K562 (cell line): ENCODE results near the gene SLC35E3. TPM values are rescaled to one million over a fixed set of nuclear protein-coding genes. Genes with fewer than 3 reads are reported as not detected.

ENCODE experiments used
- ATAC-seq: fragments of 200-7000 bp; cut with Tn5 transposase; 3 replicates; pipeline ENCODE4 v1.9.1; 2020; ENCODE audit warnings: moderate library complexity
- BruUV-seq: library from RNA; stranded (reverse); fragments of 400-500 nt; replicated peaks from 2 replicates; lab custom pipeline; 2021; lab: Mats Ljungman, UMichigan
- CTCF ChIA-PET: fragments of 300-600 bp; formaldehyde crosslinking; extraction: SDS; loops from one replicate; lab custom pipeline; 2021; ENCODE audit warnings: low intra/inter-chr PET ratio; lab: Yijun Ruan, JAX
- POLR2A ChIA-PET: fragments of 300-600, 350-650 bp; sonication (Branson Sonifier 250); formaldehyde crosslinking; extraction: SDS; loops from one replicate; lab custom pipeline; 2021; ENCODE audit warnings: antibody characterized with exemption, inconsistent platforms; lab: Yijun Ruan, JAX
- DNase-seq, 4 experiments: peaks; one replicate each; pipeline versions ENCODE4 v3.0.0 to v3.0.0-alpha.2; 2011 to 2018; ENCODE audit warnings: low spot score in 3 of 4, mixed read lengths in 3 of 4; ENCODE audit errors: extremely low read depth in 1 of 4
- FAIRE-seq: peaks from 2 replicates; lab custom pipeline; 2011; peaks lifted over from hg19 to GRCh38; lab: Jason Lieb, UNC
- H2AFZ ChIP-seq: 2 replicates; pipeline ENCODE4 v1.6.0; 2011; ENCODE audit warnings: low read depth, low read length, control low read depth, inconsistent platforms
- H3K27ac ChIP-seq: fragments of 200-600 bp; 3 replicates; pipeline ENCODE4 v1.8.0; 2011; ENCODE audit warnings: low read depth, mild to moderate bottlenecking, control low read depth, inconsistent platforms, low read length, moderate library complexity, mixed read lengths; ENCODE audit errors: extremely low read depth
- H3K27me3 ChIP-seq, 2 experiments: fragments of 300-600 bp in 1 of 2; 2 replicates in 1 of 2; 3 replicates in 1 of 2; pipeline versions ENCODE4 v1.6.0 to v1.8.0; 2011; ENCODE audit warnings: inconsistent platforms in 2 of 2, low read length in 2 of 2, mild to moderate bottlenecking in 1 of 2, mixed read lengths in 1 of 2, moderate library complexity in 1 of 2; ENCODE audit not compliant: control insufficient read depth in 2 of 2, insufficient read depth in 2 of 2
- H3K36me3 ChIP-seq: fragments of 300-600 bp; 3 replicates; pipeline ENCODE4 v1.8.0; 2011; ENCODE audit warnings: mild to moderate bottlenecking, low read length, inconsistent platforms; ENCODE audit not compliant: control insufficient read depth, insufficient read depth
- H3K4me1 ChIP-seq, 2 experiments: fragments of 200-600 bp in 1 of 2; replicated peaks in 1 of 2; 2 replicates in 1 of 2; 3 replicates in 1 of 2; pipeline versions ENCODE4 v1.5.1 to v1.8.0; 2011; ENCODE audit warnings: inconsistent platforms in 2 of 2, low read length in 2 of 2, mild to moderate bottlenecking in 1 of 2, mixed read lengths in 1 of 2, moderate library complexity in 1 of 2; ENCODE audit not compliant: control insufficient read depth in 2 of 2, insufficient read depth in 2 of 2
- H3K4me2 ChIP-seq: 2 replicates; pipeline ENCODE4 v1.6.1; 2011; ENCODE audit warnings: low read length, control low read depth, inconsistent platforms, mixed read lengths; ENCODE audit not compliant: insufficient read depth
- H3K4me3 ChIP-seq: fragments of 200-600 bp; sonication (generic), shearing (Covaris generic); 2 replicates; pipeline ENCODE4 v1.5.1; 2016; ENCODE audit warnings: control low read depth, inconsistent platforms
- H3K79me2 ChIP-seq: fragments of 200-600 bp; 3 replicates; pipeline ENCODE4 v1.8.0; 2011; ENCODE audit warnings: low read length, inconsistent platforms; ENCODE audit not compliant: control insufficient read depth, insufficient read depth
- H3K9ac ChIP-seq, 2 experiments: 2 replicates each; pipeline versions ENCODE4 v1.6.0 to v1.6.1; 2011; ENCODE audit warnings: low read depth in 2 of 2, low read length in 2 of 2, control low read depth in 1 of 2, inconsistent platforms in 1 of 2, mild to moderate bottlenecking in 1 of 2, mixed read lengths in 1 of 2; ENCODE audit not compliant: insufficient read depth in 1 of 2
- H3K9me1 ChIP-seq: one replicate; pipeline ENCODE4 v1.6.0; 2011; ENCODE audit warnings: inconsistent platforms, mild to moderate bottlenecking, low read length, moderate library complexity; ENCODE audit not compliant: control insufficient read depth, insufficient read depth
- H3K9me3 ChIP-seq: replicated peaks from 2 replicates; pipeline ENCODE4 v1.5.1; 2011; ENCODE audit warnings: low read depth, low read length, inconsistent platforms; ENCODE audit not compliant: control insufficient read depth, insufficient read depth
- H4K20me1 ChIP-seq: replicated peaks from 2 replicates; pipeline ENCODE4 v1.6.1; 2011; ENCODE audit warnings: low read length, inconsistent platforms, mixed read lengths; ENCODE audit not compliant: control insufficient read depth, insufficient read depth
- AFF1 ChIP-seq, 2 experiments: fragments of 450-650 bp; IDR thresholded peaks; 2 replicates each; pipeline ENCODE4 v1.6.1; 2018; ENCODE audit warnings: mild to moderate bottlenecking in 2 of 2, low read depth in 1 of 2; ENCODE audit not compliant: partially characterized antibody in 2 of 2
- ARID2 ChIP-seq: fragments of 450-650 bp; IDR thresholded peaks from 2 replicates; pipeline ENCODE4 v1.6.1; 2017; ENCODE audit warnings: antibody characterized with exemption, mild to moderate bottlenecking
- CCNT2 ChIP-seq: IDR thresholded peaks from 2 replicates; pipeline ENCODE4 v1.6.1; 2011; ENCODE audit warnings: borderline replicate concordance, low read depth, mild to moderate bottlenecking, moderate library complexity, mixed read lengths, low read length; ENCODE audit not compliant: insufficient read length; ENCODE audit errors: extremely low read depth
- LEF1 ChIP-seq: fragments of 450-650 bp; IDR thresholded peaks from 2 replicates; pipeline ENCODE4 v1.6.1; 2016; ENCODE audit warnings: mild to moderate bottlenecking
- RFX7 ChIP-seq: fragments of 250-450 bp; sonication (Bioruptor Pico); IDR thresholded peaks from 2 replicates; pipeline ENCODE4 v1.5.1; 2021; ENCODE audit warnings: mild to moderate bottlenecking
- ZNF347 ChIP-seq: fragments of 450-650 bp; formaldehyde crosslinking; IDR thresholded peaks from 2 replicates; pipeline ENCODE4 v1.4.0; 2020; ENCODE audit warnings: low read depth, mild to moderate bottlenecking, moderate library complexity
- WGBS: fragments of 100-300 bp; shearing (Covaris generic); methylation state at CpG from one replicate; pipeline ENCODE4 v1.1.6; 2016; ENCODE audit warnings: low coverage, mixed read lengths; ENCODE audit not compliant: insufficient coverage; ENCODE audit errors: missing lambda C conversion rate; 5-methylcytosine and 5-hydroxymethylcytosine counted together
- in situ Hi-C: fragments of 300-500 bp; cut with MboI; formaldehyde crosslinking; loops from 4 replicates; pipeline ENCODE4 v1.15.0; 2018; ENCODE audit warnings: inconsistent platforms, mixed read lengths
- intact Hi-C: fragments of 100-400 bp; cut with micrococcal nuclease; formaldehyde crosslinking; loops from 2 replicates; pipeline ENCODE4 v1.14.2; 2022
- polyA plus RNA-seq, 8 experiments: library from polyadenylated mRNA; depleted of rRNA in 4 of 8; stranded (reverse) in 5 of 8; unstranded in 3 of 8; fragments of >200 nt; fragmentation: Nextera tagmentation in 2 of 8; fragmentation: Illumina TruSeq in 1 of 8; extraction: Ambion mirVana in 2 of 8; extraction: Trizol in 1 of 8; gene quantifications; 2 replicates each; pipeline versions ENCODE4 v1.2.1 to v1.2.3, GENCODE V29; 2011 to 2014; ENCODE audit warnings: inconsistent platforms in 1 of 8, missing spikeins in 1 of 8
- total RNA-seq, 7 experiments: library from RNA; depleted of rRNA in 6 of 7; stranded (reverse); fragments of >200 nt in 6 of 7; fragmentation: Illumina TruSeq in 2 of 7; extraction: Trizol in 2 of 7; gene quantifications; 2 replicates each; pipeline versions ENCODE4 v1.2.1 to v1.2.3, GENCODE V29; 2011 to 2021; ENCODE audit warnings: low replicate concordance in 1 of 7

SLC35E3 gene
- total and polyA plus RNA-seq, 9 of the 15 experiments (the other 6 are each of a cell fraction or from before 2014, with no cell fraction given) = 1.2 to 5.9 (median 3.8) TPM

GRCh38 chr12:68785358-68785757, 39.4 kb downstream of the SLC35E3 start (continued):
- TF ChIP-seq CCNT2 = no peak
- no peak for TF ChIP-seq ARID2
- no peak for TF ChIP-seq LEF1

DNA sequence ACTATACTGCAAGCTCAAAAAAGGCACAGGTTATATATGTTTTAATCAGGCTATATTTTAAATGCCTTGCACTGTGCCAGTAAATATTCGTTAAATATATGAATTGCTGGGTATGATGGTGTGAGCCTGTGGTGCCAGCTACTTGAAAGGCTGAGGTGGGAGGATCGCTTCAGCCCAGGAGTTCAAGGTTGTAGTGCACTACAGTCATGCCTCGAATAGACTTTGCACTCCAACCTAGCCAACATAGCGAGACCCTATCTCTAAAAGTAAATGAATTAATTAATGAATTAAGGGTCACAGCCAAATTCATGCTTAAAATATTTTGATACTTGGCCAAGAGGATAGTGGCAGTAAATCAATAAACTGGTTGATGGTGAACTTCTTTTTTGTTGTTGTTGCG, 39.8 kb downstream of the SLC35E3 start:
- Histone ChIP-seq H3K4me3 (no peak overlapping the region), H4K20me1 (no peaks in the 10 kb centered on the region), H3K9ac (no peak overlapping the region), H3K9me3 (no peaks in the 10 kb centered on the region), H2AFZ (no peak overlapping the region), H3K4me2 (no peak overlapping the region), H3K4me1 (peaks cover 4% of the 10 kb centered on the region in 2 experiments; a peak in 4 of 5 replicates), H3K9me1 (no peaks in the 10 kb centered on the region), H3K36me3 (no peaks in the 10 kb centered on the region), H3K79me2 (no peaks in the 10 kb centered on the region), H3K27me3 (no peaks in the 10 kb centered on the region), H3K27ac (no peak overlapping the region)
- no peak for FAIRE-seq
- in situ Hi-C loops = no loop called here
- intact Hi-C loops = no loop called here
- ChIA-PET POLR2A (interaction anchor here (0.9 to 1.3 kb wide), 3 partner anchors 14 to 21 kb away, joined by 3 to 10 read pairs (median 3); no protein-coding TSS in a partner anchor), CTCF (no interaction called here)
- no peak for TF ChIP-seq ZNF347
- no peak for TF ChIP-seq RFX7 (CRISPR knock-in tag)
- no peak for TF ChIP-seq AFF1 (IDR thresholded peaks at IDR 0.05; ENCODE audit: low read depth in 1 of 2, partially characterized antibody in 2 of 2)
- DNase-seq = no peak
- ATAC-seq = no peak
- WGBS = 43% methylated on average over 5 of the region's 5 CpGs
- BruUV-seq = no TSS peak
